ENCODE measurements around the gene GALNT17. TPM values are rescaled to one million over a fixed set of nuclear protein-coding genes. Genes with fewer than 3 reads are reported as not detected.

Gene GALNT17
- total RNA-seq, 2 donors from 2014 or later = 46.7 to 58.1 TPM

DNA sequence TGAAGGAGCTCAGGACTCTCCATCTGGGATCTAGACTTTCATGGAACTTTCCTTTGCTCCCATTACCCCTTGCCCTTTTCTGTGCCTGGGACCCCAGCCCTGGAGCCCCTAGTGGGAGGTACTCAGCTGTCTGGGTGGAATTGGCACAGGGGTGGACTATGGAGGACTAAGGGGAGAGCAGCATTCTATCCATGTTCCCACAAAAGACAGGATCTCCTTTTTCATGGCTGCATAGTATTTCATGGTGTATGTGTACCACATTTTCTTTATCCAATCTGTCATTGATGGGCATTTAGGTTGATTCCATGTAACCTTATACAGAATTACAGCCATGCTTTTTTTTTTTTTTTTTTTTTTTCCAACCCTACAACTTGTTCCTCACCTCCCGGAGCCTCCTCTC, 89.1 kb downstream of the GALNT17 start:
- whole genome bisulfite sequencing = 79% methylated on average over 1 of the region's 1 CpG
- DNase-seq (ENCODE audit: low spot score) = no peak
- no peak for TF ChIP-seq POLR2AphosphoS5 (IDR thresholded peaks at IDR 0.05)
- TF ChIP-seq CTCF (IDR thresholded peaks at IDR 0.05) = no peak
- no peak for TF ChIP-seq POLR2A (IDR thresholded peaks at IDR 0.05)
- Histone ChIP-seq H3K9me3 (peaks cover 3% of the 10 kb centered on the region), H3K4me3 (no peak overlapping the region), H3K36me3 (no peaks in the 10 kb centered on the region), H3K27ac (peak overlapping the region; percentile 86 to 93), H3K27me3 (replicated peaks; ENCODE audit: insufficient read depth) (no peaks in the 10 kb centered on the region), H3K4me1 (replicated peaks) (no peaks in the 10 kb centered on the region)
- intact Hi-C loops (cut with DNase I) = loop anchor here (5.0 kb wide), 1 partner anchor 89 kb away; the partner anchor contains the start of gene GALNT17

DNA sequence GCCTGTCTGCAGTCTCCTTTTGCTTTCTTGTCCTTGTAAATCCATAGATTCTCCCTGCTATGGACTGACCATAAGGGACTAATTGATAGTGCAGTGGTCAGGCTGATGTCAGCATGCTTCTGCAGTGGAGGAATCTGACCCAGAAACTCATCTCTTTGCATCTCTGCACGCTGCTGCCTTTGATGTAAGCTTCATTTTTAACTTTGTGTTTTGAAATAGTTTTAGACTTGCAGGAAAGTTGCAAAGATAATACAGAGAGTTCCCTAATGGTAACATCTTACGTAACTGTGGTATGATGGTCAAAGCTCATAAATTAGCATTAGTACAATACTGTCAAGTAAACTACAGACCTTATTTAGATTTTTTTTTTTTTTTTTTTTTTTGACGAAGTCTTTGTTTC, 89.6 kb downstream of the GALNT17 start:
- no peak for TF ChIP-seq POLR2A (IDR thresholded peaks at IDR 0.05)
- TF ChIP-seq POLR2AphosphoS5 (IDR thresholded peaks at IDR 0.05) = peak; percentile 39
- no peak for TF ChIP-seq CTCF (IDR thresholded peaks at IDR 0.05)
- Histone ChIP-seq H3K36me3 (no peaks in the 10 kb centered on the region), H3K27ac (peak overlapping the region; percentile 86 to 93), H3K9me3 (peaks cover 3% of the 10 kb centered on the region), H3K4me3 (no peak overlapping the region), H3K27me3 (replicated peaks; ENCODE audit: insufficient read depth) (no peaks in the 10 kb centered on the region), H3K4me1 (replicated peaks) (no peaks in the 10 kb centered on the region)
- intact Hi-C loops (cut with DNase I) = loop anchor here (5.0 kb wide), 1 partner anchor 89 kb away; the partner anchor contains the start of gene GALNT17
- 54% methylated on average over 3 of the region's 3 CpGs for WGBS
- DNase-seq (ENCODE audit: low spot score) = no peak

GRCh38 chr7:71227126-71227525, 95.2 kb downstream of the GALNT17 start:
- no peaks in the 10 kb centered on the region for H3K4me1 ChIP-seq (replicated peaks)
- H3K27me3 ChIP-seq (replicated peaks; ENCODE audit: insufficient read depth) = no peaks in the 10 kb centered on the region
- H3K36me3 ChIP-seq = no peaks in the 10 kb centered on the region
- intact Hi-C loops (cut with DNase I) = no loop called here
- H3K4me3 ChIP-seq = no peak overlapping the region
- no peaks in the 10 kb centered on the region for H3K9me3 ChIP-seq
- DNase-seq (ENCODE audit: low spot score) = no peak
- TF ChIP-seq POLR2AphosphoS5 (IDR thresholded peaks at IDR 0.05) = no peak
- TF ChIP-seq CTCF (IDR thresholded peaks at IDR 0.05) = no peak
- no peak for TF ChIP-seq POLR2A (IDR thresholded peaks at IDR 0.05)
- 87% methylated on average over 5 of the region's 5 CpGs for WGBS
- H3K27ac ChIP-seq = no peak overlapping the region

DNA sequence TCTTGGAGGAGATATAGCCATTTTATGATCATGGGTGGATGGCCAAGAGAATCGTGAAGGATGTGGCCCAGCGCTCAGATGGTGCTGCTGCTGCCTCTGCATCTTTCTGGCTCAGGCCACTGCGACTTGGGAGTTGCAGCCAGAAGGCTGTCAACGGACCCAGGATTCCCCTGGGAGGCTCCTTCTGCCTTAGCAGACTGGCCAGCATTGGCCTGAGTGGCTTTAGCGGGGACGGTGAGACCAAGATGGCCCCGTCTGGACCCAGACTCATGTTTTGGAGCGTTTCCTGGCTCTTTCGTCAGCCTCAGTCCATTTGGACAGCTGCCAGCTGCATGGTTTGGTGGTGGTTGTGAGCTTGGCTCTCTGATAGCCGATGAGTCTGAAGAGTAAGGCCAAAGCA, 97.2 kb downstream of the GALNT17 start:
- Histone ChIP-seq H3K36me3 (no peaks in the 10 kb centered on the region), H3K9me3 (no peaks in the 10 kb centered on the region), H3K27ac (no peak overlapping the region), H3K27me3 (replicated peaks; ENCODE audit: insufficient read depth) (no peaks in the 10 kb centered on the region), H3K4me3 (no peak overlapping the region), H3K4me1 (replicated peaks) (no peaks in the 10 kb centered on the region)
- WGBS = 88% methylated on average over 10 of the region's 10 CpGs
- intact Hi-C loops (cut with DNase I) = no loop called here
- no peak for DNase-seq (ENCODE audit: low spot score)
- no peak for TF ChIP-seq POLR2A (IDR thresholded peaks at IDR 0.05)
- no peak for TF ChIP-seq CTCF (IDR thresholded peaks at IDR 0.05)
- no peak for TF ChIP-seq POLR2AphosphoS5 (IDR thresholded peaks at IDR 0.05)

DNA sequence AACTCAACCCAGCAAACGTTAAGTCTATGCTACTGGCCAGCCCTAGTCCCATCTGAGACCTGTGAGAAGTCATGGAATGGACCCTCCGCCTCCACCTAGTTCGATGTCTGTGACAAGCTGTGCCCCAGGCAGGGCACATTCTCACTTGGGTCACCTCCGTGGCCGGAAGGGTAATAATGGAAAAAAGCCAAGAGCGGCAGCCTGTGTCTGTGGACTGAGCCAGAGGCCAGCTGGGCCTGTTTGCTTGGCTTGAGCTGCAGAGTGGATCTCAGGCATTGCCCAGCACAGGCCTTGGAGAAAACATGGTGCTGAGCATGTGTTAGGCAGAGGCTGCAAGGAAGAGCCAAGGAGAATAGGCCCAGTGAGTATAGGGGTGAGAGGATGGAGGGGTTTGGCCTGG, 97.8 kb downstream of the GALNT17 start:
- H3K27me3 ChIP-seq (replicated peaks; ENCODE audit: insufficient read depth) = no peaks in the 10 kb centered on the region
- no peaks in the 10 kb centered on the region for H3K4me1 ChIP-seq (replicated peaks)
- TF ChIP-seq POLR2A (IDR thresholded peaks at IDR 0.05) (no peak), CTCF (IDR thresholded peaks at IDR 0.05) (no peak), POLR2AphosphoS5 (IDR thresholded peaks at IDR 0.05) (no peak)
- no peak for DNase-seq (ENCODE audit: low spot score)
- no peak overlapping the region for H3K27ac ChIP-seq
- intact Hi-C loops (cut with DNase I) = no loop called here
- WGBS = 87% methylated on average over 6 of the region's 6 CpGs
- no peaks in the 10 kb centered on the region for H3K9me3 ChIP-seq
- H3K36me3 ChIP-seq = no peaks in the 10 kb centered on the region
- no peak overlapping the region for H3K4me3 ChIP-seq

Data from prostate gland (tissue), 2 donors.